GM23248 (cell line): ENCODE measurements around the gene TTC17. TPM values are rescaled to one million over a fixed set of nuclear protein-coding genes. Genes with fewer than 3 reads are reported as not detected.

Source experiments
- DNase-seq: peaks from one replicate; pipeline ENCODE4 v3.0.0-alpha.2; 2015
- H2AFZ ChIP-seq: fragments of 200-600 bp; sonication (generic); 2 replicates; pipeline ENCODE4 v1.6.1; 2016; ENCODE audit warnings: antibody characterized with exemption
- H3F3A ChIP-seq: fragments of 200-600 bp; sonication (generic); 2 replicates; pipeline ENCODE4 v1.6.1; 2016; ENCODE audit warnings: mild to moderate bottlenecking, antibody characterized with exemption, mixed run types; ENCODE audit not compliant: insufficient read depth
- H3K27ac ChIP-seq: fragments of 200-600 bp; sonication (generic); 2 replicates; pipeline ENCODE4 v1.5.1; 2016; ENCODE audit warnings: mild to moderate bottlenecking
- H3K27me3 ChIP-seq: fragments of 200-600 bp; sonication (generic); replicated peaks from 2 replicates; pipeline ENCODE4 v1.6.1; 2016; ENCODE audit warnings: mild to moderate bottlenecking; ENCODE audit not compliant: insufficient read depth
- H3K36me3 ChIP-seq: fragments of 200-600 bp; sonication (generic); 2 replicates; pipeline ENCODE4 v1.6.1; 2016; ENCODE audit warnings: low read depth, mild to moderate bottlenecking
- H3K4me1 ChIP-seq: fragments of 200-600 bp; sonication (generic); 2 replicates; pipeline ENCODE4 v1.6.1; 2016; ENCODE audit warnings: mild to moderate bottlenecking; ENCODE audit not compliant: insufficient read depth
- H3K4me2 ChIP-seq: fragments of 200-600 bp; sonication (generic); one replicate; pipeline ENCODE4 v1.6.1; 2016; ENCODE audit warnings: mild to moderate bottlenecking; ENCODE audit not compliant: unreplicated experiment
- H3K4me3 ChIP-seq: fragments of 200-600 bp; sonication (generic); 2 replicates; pipeline ENCODE4 v1.5.1; 2016; ENCODE audit warnings: mild to moderate bottlenecking
- H3K79me2 ChIP-seq: fragments of 200-600 bp; sonication (generic); 2 replicates; pipeline ENCODE4 v1.6.1; 2016; ENCODE audit warnings: mild to moderate bottlenecking; ENCODE audit not compliant: insufficient read depth
- H3K9ac ChIP-seq: fragments of 200-600 bp; sonication (generic); 2 replicates; pipeline ENCODE4 v1.6.1; 2016; ENCODE audit warnings: mild to moderate bottlenecking
- H3K9me2 ChIP-seq: fragments of 200-600 bp; sonication (generic); 2 replicates; pipeline ENCODE4 v1.6.1; 2016; ENCODE audit warnings: mixed run types, mild to moderate bottlenecking, moderate library complexity; ENCODE audit not compliant: insufficient read depth
- H3K9me3 ChIP-seq: fragments of 200-600 bp; sonication (generic); one replicate; pipeline ENCODE4 v1.6.1; 2017; ENCODE audit warnings: low read depth
- H4K20me1 ChIP-seq: fragments of 200-600 bp; sonication (generic); 2 replicates; pipeline ENCODE4 v1.6.0; 2016; ENCODE audit not compliant: insufficient read depth
- EZH2 ChIP-seq: fragments of 200-600 bp; sonication (generic); IDR thresholded peaks from 2 replicates; pipeline ENCODE4 v1.6.1; 2018; ENCODE audit warnings: antibody characterized with exemption, mild to moderate bottlenecking; ENCODE audit not compliant: insufficient read depth, poor library complexity, severe bottlenecking
- EZH2phosphoT487 ChIP-seq: fragments of 200-600 bp; sonication (generic); IDR thresholded peaks from 2 replicates; pipeline ENCODE4 v1.6.1; 2018; ENCODE audit warnings: antibody characterized with exemption, moderate library complexity, mild to moderate bottlenecking, low read depth; ENCODE audit not compliant: insufficient read depth
- WGBS, 2 experiments: methylation state at CpG; one replicate each; pipeline ENCODE4 v1.1.6; 2015 to 2017; ENCODE audit warnings: low lambda C conversion rate in 2 of 2, low coverage in 1 of 2; ENCODE audit errors: missing lambda C conversion rate in 2 of 2; 5-methylcytosine and 5-hydroxymethylcytosine counted together
- in situ Hi-C: fragments of 300-500 bp; cut with MboI; formaldehyde crosslinking; loops from 2 replicates; pipeline ENCODE4 v1.15.0; 2020
- polyA plus RNA-seq: library from polyadenylated mRNA; unstranded; fragments of >200 nt; fragmentation: Nextera tagmentation; extraction: Ambion mirVana; gene quantifications from 2 replicates; pipeline ENCODE4 v1.2.1, GENCODE V29; 2016
- total RNA-seq: library from RNA; depleted of rRNA; stranded (reverse); fragments of >200 nt; shearing (Covaris generic); gene quantifications from 2 replicates; pipeline ENCODE4 v1.2.3, GENCODE V29; 2014

Gene TTC17
- total and polyA plus RNA-seq, 2 experiments from 2014 or later: 39.2 to 61.7 TPM

DNA sequence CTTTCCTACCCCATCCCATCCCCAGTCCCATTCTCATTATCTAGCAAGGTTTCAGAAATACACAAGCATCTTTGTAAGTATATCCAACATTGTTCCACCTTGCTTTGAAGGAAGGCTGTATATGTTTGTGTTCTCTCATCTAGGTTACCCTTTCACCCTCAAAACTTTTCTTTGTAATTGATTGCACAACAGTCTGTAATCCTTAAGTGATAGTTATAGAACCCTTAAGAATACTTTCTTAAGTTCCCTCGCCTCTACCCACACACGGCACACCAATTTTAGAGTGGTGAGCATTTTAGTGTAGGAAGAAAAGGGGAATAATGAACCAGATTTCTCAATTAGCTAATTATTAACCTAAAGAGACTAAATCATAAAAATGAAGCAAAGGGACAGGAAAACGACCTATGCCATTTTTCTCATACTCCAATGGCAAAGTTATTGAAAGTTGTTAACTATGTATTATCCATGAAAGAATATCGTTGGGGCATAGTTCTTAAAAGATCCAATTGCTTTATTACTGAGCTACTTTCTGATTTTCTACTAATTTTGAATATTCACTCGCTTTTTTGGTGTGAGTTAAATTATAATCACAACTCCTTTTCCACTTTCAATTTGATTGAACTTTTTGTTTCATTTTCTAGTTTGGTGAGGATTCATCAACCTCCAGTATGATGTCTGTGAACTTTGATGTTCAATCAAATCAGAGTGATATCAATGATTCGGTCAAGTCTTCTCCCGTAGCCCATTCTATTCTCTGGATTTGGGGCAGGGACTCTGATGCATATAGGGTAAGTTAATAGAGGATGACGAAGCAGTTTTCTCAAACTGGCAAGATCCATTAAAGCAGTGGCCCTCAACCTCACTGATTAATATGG is 44.9 kb downstream of the TTC17 start:
- WGBS, 2 experiments: 88 to 89% methylated on average over 8 of the region's 8 CpGs
- TF ChIP-seq EZH2 (no peak), EZH2phosphoT487 (no peak)
- DNase-seq: no peak
- Histone ChIP-seq H3K4me1 (no peaks in the 10 kb centered on the region), H3K27me3 (no peaks in the 10 kb centered on the region), H3K9ac (no peak overlapping the region), H3F3A (no peaks in the 10 kb centered on the region), H4K20me1 (no peaks in the 10 kb centered on the region), H2AFZ (no peak overlapping the region), H3K4me2 (no peak overlapping the region), H3K4me3 (no peak overlapping the region), H3K27ac (no peak overlapping the region), H3K79me2 (no peaks in the 10 kb centered on the region), H3K36me3 (peaks cover 89% of the 10 kb centered on the region), H3K9me2 (no peaks in the 10 kb centered on the region), H3K9me3 (no peaks in the 10 kb centered on the region)
- in situ Hi-C loops: no loop called here

DNA sequence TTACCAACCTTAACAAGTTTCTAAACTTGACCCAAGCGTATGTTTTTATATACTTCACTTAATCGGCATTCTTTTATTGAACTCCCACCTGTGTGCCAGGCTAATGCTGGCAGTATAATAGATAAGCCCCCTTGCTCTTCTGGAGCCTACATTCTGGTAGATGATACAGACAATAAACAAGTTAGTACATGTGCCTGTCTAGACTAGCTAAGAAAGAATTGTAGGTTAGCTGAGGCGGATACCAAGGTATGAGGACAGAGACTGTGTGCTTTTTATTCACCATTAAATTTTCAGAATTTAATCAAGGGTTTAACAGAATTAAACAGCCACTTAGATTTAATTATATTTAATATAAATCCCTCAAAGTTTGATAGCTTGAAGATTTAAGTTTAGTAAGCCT is 45.7 kb downstream of the TTC17 start:
- in situ Hi-C loops: no loop called here
- no peak overlapping the region for H3K4me2 ChIP-seq
- H3K4me1 ChIP-seq: no peaks in the 10 kb centered on the region
- no peaks in the 10 kb centered on the region for H3K27me3 ChIP-seq
- no peak overlapping the region for H3K9ac ChIP-seq
- 97 to 100% methylated on average over 3 of the region's 3 CpGs for WGBS, 2 experiments
- H4K20me1 ChIP-seq: no peaks in the 10 kb centered on the region
- no peak for TF ChIP-seq EZH2phosphoT487
- no peak for TF ChIP-seq EZH2
- H3K9me2 ChIP-seq: no peaks in the 10 kb centered on the region
- no peak for DNase-seq
- H3K4me3 ChIP-seq: no peak overlapping the region
- no peak overlapping the region for H3K27ac ChIP-seq
- H3K79me2 ChIP-seq: no peaks in the 10 kb centered on the region
- H3K9me3 ChIP-seq: no peaks in the 10 kb centered on the region
- H3K36me3 ChIP-seq: peaks cover 88% of the 10 kb centered on the region
- no peaks in the 10 kb centered on the region for H3F3A ChIP-seq
- no peak overlapping the region for H2AFZ ChIP-seq

DNA sequence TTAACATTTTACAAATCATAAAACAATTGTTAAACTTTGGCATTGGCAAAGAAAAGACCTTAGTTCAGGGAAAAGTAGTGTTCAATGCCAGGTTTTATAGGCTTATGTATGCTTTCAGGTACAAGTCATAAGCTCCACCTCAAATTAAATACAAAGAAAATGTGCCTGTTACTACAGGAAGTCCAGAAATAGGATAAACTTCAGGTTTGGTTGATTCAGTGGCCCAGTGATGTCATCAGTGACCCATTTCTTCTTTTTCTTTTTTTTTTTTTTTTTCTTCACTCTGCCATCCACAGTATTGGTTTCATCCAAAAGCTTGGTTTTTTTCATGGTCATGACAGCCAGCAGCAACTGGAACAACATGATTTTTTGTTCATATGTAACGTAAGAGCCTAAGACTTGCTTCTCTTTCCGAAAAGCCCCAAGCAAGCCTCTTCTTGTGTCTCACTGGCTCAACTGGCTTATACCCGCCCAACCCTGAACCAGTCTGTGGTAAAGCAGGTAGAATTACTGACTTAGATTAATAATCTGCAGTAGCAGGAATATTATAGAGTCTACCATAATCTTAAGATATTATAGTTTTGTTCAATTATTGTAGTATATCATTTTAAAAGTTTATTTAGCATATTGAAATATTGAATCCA is 46.2 kb downstream of the TTC17 start:
- 96 to 98% methylated on average over 3 of the region's 3 CpGs for WGBS, 2 experiments
- in situ Hi-C loops: no loop called here

DNA sequence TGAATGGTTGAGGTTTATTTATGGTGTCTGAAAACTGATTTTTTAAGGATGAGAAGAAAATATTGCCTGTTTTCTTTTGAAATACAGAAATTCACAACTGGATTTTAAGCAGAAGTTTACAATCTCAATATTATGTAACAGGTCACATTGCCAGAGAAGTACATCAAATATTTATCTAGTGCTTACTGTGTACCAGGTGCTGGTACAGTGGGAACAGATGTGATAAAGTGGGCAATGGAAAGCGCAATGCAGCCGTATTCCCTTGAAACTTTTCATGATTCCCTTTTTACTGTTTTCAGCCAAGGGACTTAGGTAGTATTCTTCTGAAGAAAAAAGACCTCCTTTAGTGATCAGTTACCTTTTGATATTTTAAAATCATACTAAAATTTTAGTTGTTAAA is 49.6 kb downstream of the TTC17 start:
- no peaks in the 10 kb centered on the region for H4K20me1 ChIP-seq
- in situ Hi-C loops: no loop called here
- 93 to 98% methylated on average over 2 of the region's 2 CpGs for WGBS, 2 experiments

More for the DNA sequence above, 46.2 kb downstream of the TTC17 start:
- Histone ChIP-seq H3K27me3 (no peaks in the 10 kb centered on the region), H3K4me1 (no peaks in the 10 kb centered on the region), H3K79me2 (no peaks in the 10 kb centered on the region), H3K9me3 (no peaks in the 10 kb centered on the region), H3K27ac (no peak overlapping the region), H4K20me1 (no peaks in the 10 kb centered on the region), H3K9me2 (no peaks in the 10 kb centered on the region), H3K9ac (no peak overlapping the region), H3K36me3 (peaks cover 88% of the 10 kb centered on the region), H3F3A (no peaks in the 10 kb centered on the region), H2AFZ (no peak overlapping the region), H3K4me3 (no peak overlapping the region), H3K4me2 (no peak overlapping the region)
- TF ChIP-seq EZH2 (no peak), EZH2phosphoT487 (no peak)
- peak; percentile 6 for DNase-seq

More for the DNA sequence above, 49.6 kb downstream of the TTC17 start:
- H3K9me3 ChIP-seq: no peaks in the 10 kb centered on the region
- no peak overlapping the region for H2AFZ ChIP-seq
- no peaks in the 10 kb centered on the region for H3F3A ChIP-seq
- H3K4me2 ChIP-seq: no peak overlapping the region
- peaks cover 72% of the 10 kb centered on the region for H3K36me3 ChIP-seq
- no peak for DNase-seq
- no peaks in the 10 kb centered on the region for H3K79me2 ChIP-seq
- H3K9ac ChIP-seq: no peak overlapping the region
- TF ChIP-seq EZH2: no peak
- no peak for TF ChIP-seq EZH2phosphoT487
- H3K27me3 ChIP-seq: no peaks in the 10 kb centered on the region
- no peak overlapping the region for H3K27ac ChIP-seq
- no peak overlapping the region for H3K4me3 ChIP-seq
- no peaks in the 10 kb centered on the region for H3K4me1 ChIP-seq
- H3K9me2 ChIP-seq: no peaks in the 10 kb centered on the region
